Activated T-cell treated with anti-CD3 and anti-CD28 coated beads for 4 hours (primary cell): ENCODE measurements around the gene RHBDL1.

ENCODE experiments used
- DNase-seq: peaks from one replicate; pipeline ENCODE4 v3.0.0-alpha.2; 2020

RHBDL1 gene

DNA sequence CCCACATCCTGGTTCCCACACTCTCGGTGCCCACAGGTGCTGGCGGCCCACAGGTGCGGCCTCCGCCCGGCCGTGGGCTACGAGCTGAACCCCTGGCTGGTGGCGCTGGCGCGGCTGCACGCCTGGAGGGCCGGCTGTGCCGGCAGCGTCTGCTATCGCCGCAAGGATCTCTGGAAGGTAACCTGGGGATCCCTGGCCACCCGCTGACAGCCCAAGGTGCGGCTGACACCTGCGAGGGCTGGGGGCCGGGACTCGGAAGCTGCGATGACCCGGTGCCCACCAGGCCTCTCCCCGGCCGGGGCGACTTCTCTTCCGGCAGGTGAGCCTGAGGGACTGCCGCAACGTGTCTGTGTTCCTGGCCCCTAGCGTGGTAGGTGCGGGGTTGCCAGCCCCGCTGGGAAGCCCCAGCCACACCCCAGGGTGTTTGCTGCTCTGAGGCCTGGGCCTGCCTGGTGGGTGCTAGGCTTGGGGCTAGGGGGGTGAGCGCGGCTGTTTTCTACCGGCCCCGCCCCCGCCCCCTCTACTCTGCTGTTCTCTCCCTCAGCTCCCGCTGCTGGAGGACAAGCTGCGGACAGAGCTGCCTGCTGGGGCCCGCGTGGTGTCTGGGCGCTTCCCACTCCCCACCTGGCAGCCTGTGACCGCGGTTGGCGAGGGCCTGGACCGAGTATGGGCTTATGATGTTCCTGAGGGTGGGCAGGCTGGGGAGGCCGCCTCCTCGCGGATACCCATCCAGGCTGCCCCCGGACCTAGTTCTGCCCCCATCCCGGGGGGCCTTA lies 46.5 kb downstream of the RHBDL1 start:
- no peak for DNase-seq

DNA sequence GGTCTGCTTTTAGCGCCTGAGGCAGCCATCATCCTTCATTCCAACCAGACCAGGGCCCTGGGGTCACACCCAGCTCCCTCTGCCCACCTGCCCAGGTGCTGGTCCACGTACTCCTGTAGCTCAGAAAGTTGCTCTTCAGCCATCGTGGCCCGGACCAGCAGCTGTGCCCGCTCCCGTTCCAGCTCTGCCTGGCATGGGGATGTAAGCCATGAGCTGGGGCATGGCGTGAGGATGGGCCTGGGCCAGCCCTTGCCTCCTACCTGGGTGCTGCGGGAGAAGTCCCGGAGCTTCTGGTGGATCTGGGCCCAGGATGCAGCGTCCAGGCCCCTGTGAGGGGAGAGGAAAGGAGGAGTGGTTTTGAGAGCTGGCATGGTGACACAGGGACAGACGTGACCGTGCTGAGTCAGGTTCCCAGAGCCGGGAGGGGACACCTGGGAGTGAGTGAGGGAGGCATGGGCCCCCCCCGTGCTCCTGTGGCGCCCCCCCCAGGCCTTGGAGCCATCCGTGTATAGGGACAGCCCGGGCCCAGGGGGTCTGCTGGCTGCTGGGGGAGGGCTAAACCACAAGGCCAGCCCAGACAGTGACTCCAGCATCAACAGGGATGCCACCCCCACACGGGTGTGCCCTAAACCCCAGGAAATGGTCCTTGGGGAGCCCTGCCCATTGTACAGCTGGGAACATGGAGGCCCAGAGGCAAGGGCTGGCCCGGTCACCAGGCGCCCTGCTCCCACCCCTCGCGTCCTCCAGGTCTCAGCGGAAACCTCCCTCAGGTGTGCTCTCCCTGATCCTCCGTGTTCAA lies 47.6 kb downstream of the RHBDL1 start:
- no peak for DNase-seq

DNA sequence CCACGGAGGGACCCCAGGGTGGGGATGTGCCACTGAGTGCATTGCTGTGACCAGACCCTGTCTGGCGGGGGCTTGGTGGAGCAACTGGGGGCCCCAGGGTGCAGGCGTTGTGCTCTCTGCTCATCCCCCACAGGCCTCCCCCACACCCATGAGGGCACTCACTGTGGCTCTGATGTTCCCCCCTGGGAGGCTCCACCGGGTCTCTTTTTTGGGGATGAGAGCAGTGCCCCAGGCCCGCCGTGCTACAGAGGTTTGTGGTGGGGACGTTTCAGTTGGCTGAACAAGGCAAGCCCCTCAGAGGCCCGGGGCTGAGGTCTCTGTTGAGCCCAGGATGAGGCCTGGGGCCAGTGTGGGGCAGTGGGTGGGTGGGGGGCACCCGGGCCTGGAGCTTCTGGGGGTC lies 48.2 kb downstream of the RHBDL1 start:
- DNase-seq, result no peak

DNA sequence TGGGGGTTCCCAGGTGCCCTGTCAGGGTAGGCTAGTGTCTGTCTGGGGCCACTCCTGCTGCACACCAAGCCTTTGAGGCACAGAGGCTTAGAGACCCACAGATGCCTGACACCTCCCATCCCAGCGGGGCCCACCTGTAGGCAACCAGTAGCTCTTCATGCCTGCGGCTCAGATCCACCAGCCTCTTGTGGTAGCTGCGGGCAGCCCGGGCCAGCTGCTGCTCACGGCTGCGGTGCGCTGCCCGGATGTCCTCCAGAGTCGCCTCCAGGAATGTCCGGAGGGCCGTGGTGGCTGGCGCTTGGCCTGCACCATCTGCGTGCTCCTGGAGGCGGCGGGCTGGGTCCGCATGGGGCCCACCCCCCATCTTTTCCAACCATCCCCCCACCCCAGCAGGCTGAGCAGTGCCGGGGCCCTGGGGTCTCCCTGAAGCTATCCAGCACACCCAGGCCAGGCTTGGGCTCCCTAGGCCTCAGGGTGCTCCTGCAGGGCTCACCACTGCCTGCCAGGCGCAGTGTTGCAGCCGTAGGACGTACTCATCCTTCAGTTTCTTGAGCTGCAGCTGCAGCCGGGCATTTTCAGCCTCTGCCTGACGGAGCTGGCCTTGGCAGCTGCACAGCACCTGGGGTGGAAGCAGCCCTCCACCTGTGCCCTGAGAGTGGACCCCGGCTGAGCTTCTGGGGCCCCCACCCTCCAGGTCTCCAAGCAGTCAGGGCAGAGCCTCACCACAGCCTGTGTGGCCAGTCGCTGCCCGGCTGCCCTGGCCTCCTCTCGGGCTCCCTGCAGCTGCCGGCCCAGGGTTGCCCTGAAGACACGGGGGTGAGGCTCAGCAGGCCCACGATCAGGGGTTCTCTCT lies 48.9 kb downstream of the RHBDL1 start:
- no peak for DNase-seq

DNA sequence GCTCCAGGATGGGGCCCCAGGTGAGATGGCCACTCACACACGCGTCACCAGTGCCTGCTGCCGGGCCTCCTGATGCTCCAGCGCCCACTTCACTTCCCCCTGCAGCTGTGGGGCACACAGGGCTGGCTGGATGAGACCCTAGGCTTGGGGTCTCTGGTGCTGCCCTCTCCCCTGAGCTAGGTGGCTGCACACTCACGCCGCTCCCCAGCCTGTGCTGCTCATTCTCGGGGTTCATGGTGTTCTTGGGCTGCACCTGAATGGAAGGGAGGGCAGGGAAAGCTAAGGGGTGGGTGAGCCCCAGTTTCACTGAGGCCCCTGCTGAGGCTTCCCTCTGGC lies 49.5 kb downstream of the RHBDL1 start:
- DNase-seq, result no peak

DNA sequence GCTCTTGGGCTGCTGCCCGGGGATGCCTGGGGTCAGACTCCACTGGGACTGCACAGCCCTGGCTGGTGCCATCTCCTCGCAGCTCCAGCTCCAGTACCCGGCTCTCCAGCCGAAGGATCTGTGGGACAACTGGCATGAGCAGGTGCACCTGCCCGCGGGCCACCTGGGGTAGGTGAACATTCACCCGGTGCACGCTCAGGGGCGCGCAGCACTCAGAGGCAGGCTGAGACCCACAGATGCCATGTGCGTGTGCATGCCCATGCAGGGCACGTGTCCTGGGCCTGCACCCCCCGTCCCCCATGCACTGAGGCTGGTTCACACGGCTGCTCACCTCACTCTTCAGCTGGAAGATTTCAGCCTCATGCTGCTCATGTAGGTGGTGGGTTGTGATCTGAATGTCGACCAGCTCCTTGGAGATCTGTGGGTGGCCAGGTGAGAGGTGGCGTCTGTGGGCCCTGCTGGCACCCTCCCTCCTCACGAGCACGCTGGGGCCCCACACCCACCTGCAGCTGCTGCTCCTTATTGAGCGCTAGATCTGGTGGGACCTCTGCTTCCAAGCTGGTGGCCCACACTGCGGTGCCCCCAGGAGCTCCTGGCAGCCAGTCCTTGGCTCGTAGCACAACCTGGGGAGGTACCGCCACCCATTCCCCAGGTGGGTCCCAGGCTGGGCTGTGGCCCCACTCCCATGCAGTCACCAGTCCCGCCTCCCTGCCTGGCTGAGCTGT lies 50.2 kb downstream of the RHBDL1 start:
- no peak for DNase-seq

DNA sequence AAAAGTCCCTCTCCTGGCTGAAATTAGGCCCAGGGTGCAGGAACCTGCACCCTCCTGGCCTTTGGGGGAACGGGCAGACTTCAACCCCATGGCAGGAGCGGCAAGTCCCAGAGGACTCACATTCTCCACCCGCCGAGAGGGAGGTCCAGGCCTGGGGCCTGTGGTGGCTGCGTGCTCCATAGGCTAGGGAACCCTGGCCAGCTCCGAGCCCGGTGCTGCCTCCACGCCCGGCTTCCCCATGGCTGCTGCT lies 50.6 kb downstream of the RHBDL1 start:
- no peak for DNase-seq

DNA sequence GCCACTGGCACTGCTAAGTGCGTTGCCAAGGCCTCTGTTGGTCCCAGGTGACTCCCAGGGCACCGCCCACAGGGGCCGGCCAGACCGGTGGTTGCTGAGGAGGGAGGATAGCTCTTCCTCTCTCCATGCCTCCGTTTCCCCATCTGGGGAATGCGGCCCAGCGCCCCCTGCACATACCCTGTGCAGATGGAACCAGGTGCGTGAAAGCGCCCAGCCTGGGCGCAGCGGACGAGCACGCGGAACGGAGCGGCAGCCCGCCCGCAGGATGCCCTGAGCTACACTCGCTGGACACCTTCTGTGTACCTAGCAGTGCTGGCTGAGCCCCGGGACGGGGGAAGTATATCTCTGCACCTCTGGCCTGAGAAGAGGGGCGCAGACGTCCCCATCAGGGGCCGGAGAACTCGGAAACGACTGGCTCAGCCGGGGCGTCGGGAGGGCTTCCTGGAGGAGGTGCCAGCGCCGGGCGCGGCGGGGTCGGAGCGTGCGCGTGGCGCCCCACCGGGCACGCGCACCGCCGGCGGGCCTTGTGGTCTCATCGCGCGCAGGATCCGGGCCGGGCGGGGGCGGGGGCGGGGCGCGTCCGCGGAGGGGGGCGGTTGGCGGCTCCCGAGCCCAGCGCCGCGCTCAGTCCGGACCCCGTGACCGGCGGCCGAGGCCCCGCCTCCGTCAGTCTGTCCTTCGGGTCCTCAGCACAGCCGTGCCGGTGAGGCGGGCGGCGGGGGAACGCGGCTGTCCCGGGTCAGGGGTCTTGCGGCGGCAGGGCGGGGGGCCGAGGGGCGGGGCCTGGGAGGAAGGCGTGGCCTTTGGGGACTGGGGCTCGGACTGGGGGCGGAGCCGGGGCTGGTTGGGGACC lies 51.2 kb downstream of the RHBDL1 start, which contains the start of the genes CCDC78 and HAGHL:
TSS of gene CCDC78 (minus strand) at position 6 of the 853 bp plus-strand sequence. CDS start 76 bp downstream, outside the sequence.
TSS of gene HAGHL (plus strand) at position 669 of the 853 bp plus-strand sequence. CDS start 404 bp downstream, outside the sequence.
- peak; percentile 45 for DNase-seq

DNA sequence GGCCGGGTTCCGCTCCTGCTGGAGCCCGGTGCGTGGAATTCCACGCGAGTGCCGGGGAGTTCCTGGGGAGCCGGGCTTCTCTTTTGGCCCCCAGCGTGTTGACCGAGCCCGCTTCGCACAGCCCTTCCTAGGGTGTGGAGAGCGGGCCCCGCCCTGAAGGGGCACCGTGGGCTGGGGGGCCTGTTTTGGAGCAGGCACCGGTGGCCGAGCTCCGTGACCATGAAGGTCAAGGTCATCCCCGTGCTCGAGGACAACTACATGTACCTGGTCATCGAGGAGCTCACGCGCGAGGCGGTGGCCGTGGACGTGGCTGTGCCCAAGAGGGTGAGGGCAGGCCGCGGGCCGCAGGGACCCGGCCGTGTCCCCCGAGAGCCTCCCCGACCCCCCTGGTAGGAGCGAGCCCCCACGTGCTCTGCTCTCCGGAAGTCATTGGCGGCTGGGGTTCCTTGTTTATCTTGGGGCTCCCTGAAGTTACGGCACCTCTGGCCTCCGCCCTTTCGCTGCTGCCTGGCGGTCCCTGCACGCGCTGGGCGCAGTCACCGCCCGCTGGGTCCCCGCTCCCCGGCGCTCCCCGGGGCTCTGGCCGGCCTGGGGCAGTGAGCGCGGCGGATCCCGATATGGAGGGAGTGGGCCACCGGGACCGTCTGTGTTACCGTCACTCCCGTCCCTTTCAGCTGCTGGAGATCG lies 52.0 kb downstream of the RHBDL1 start:
- no peak for DNase-seq
